Vagina (tissue), 2 donors: ENCODE results near the gene PLEKHA5.

Source experiments
- CTCF ChIP-seq, 3 experiments: fragments of 450-650 bp in 2 of 3; fragments of 200-600 bp in 1 of 3; sonication (generic) in 1 of 3; IDR thresholded peaks; one replicate each; pipeline ENCODE4 v1.5.1; 2017 to 2019; ENCODE audit warnings: antibody characterized with exemption in 3 of 3, mild to moderate bottlenecking in 2 of 3, moderate library complexity in 2 of 3
- POLR2A ChIP-seq, 2 donors: fragments of 450-650 bp; IDR thresholded peaks; one replicate each; pipeline ENCODE4 v1.6.1; 2017; ENCODE audit warnings: antibody characterized with exemption in 2 of 2, mild to moderate bottlenecking in 2 of 2, moderate library complexity in 2 of 2
- POLR2AphosphoS5 ChIP-seq, 2 donors: sonication (generic); formaldehyde crosslinking; IDR thresholded peaks; one replicate each; pipeline ENCODE4 v1.9.0; 2017; ENCODE audit warnings: antibody characterized with exemption in 2 of 2, mild to moderate bottlenecking in 2 of 2, low read depth in 1 of 2; ENCODE audit not compliant: insufficient read depth in 1 of 2

- TF ChIP-seq CTCF (IDR thresholded peaks at IDR 0.05), result no peak
- no peak for TF ChIP-seq POLR2AphosphoS5 (IDR thresholded peaks at IDR 0.05; ENCODE audit: insufficient read depth in 1 of 2, low read depth in 1 of 2)
- no peak for TF ChIP-seq POLR2A (IDR thresholded peaks at IDR 0.05)
These were observed 177.9 kb downstream of the PLEKHA5 start for GRCh38 chr12:19307451-19307850.
